Cardiac fibroblast (primary cell): ENCODE data around the gene ADAMTSL3.

Experiments used
- DNase-seq, 2 donors: peaks; one replicate each; pipeline versions ENCODE4 v3.0.0 to v3.0.0-alpha.2; 2010; ENCODE audit warnings: low read depth in 2 of 2
- H3K4me3 ChIP-seq, 2 donors: replicated peaks in 1 of 2; 1 replicate in 1 of 2; 2 replicates in 1 of 2; pipeline ENCODE4 v1.5.1; 2011; ENCODE audit warnings: low read depth in 2 of 2, low read length in 2 of 2, mild to moderate bottlenecking in 2 of 2, moderate library complexity in 1 of 2
- CTCF ChIP-seq: IDR thresholded peaks from one replicate; pipeline ENCODE4 v1.5.1; 2011; ENCODE audit warnings: low read depth, mild to moderate bottlenecking, low read length, inconsistent platforms

ADAMTSL3 gene

GRCh38 chr15:83830381-83830780, 176.5 kb downstream of the ADAMTSL3 start:
- no peak for DNase-seq

GRCh38 chr15:83833569-83833968, 179.6 kb downstream of the ADAMTSL3 start:
- TF ChIP-seq CTCF, result no peak
- DNase-seq, result no peak
- H3K4me3 ChIP-seq, result no peak overlapping the region

More at GRCh38 chr15:83830381-83830780, 176.5 kb downstream of the ADAMTSL3 start:
- no peak for TF ChIP-seq CTCF
- no peak overlapping the region for H3K4me3 ChIP-seq

GRCh38 chr15:83835479-83835878, 181.6 kb downstream of the ADAMTSL3 start:
- no peak for DNase-seq
- no peak for TF ChIP-seq CTCF
- no peak overlapping the region for H3K4me3 ChIP-seq

- DNase-seq, result peak; percentile 26 to 43
- peak; percentile 48 for TF ChIP-seq CTCF
- no peak overlapping the region for H3K4me3 ChIP-seq
Measured at GRCh38 chr15:83837945-83838571, 184.1 kb downstream of the ADAMTSL3 start.

GRCh38 chr15:83838763-83839162, 184.8 kb downstream of the ADAMTSL3 start:
- TF ChIP-seq CTCF, result no peak
- DNase-seq, result no peak
- no peak overlapping the region for H3K4me3 ChIP-seq

- TF ChIP-seq CTCF, result no peak
- H3K4me3 ChIP-seq, result no peak overlapping the region
- no peak for DNase-seq
Measured at GRCh38 chr15:83842281-83842680, 188.4 kb downstream of the ADAMTSL3 start.

- H3K4me3 ChIP-seq, result no peak overlapping the region
- DNase-seq, result peak; percentile 80 to 95
- no peak for TF ChIP-seq CTCF
Measured at GRCh38 chr15:83843471-83843871, 189.5 kb downstream of the ADAMTSL3 start.
